ENCODE results near the gene MYO3A.
"Not testable (repeated sequence)": the region's sequence is repeated elsewhere in the genome, so short reads cannot be mapped to it uniquely, and the experiment has no call there.

The MYO3A gene

DNA sequence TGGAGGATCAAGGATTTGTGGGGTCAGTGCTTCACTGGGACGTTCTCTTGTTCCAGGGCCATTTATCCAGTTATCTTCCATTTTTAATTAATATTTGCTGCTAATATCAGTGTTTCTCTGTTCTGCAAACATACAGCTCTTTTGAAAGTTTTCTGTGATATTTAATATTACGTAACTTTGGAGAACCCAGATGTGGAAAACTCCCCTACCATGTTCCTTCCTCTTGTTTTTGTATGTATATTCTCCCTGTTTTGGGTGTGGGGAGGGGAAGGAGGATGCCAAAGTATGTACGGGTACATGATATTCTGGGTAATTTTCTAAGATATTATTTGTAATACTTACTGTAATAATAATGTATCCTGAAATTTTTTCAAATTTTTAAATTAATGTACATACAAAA is 55.9 kb downstream of the MYO3A start:
- no peak for DNase-seq

DNA sequence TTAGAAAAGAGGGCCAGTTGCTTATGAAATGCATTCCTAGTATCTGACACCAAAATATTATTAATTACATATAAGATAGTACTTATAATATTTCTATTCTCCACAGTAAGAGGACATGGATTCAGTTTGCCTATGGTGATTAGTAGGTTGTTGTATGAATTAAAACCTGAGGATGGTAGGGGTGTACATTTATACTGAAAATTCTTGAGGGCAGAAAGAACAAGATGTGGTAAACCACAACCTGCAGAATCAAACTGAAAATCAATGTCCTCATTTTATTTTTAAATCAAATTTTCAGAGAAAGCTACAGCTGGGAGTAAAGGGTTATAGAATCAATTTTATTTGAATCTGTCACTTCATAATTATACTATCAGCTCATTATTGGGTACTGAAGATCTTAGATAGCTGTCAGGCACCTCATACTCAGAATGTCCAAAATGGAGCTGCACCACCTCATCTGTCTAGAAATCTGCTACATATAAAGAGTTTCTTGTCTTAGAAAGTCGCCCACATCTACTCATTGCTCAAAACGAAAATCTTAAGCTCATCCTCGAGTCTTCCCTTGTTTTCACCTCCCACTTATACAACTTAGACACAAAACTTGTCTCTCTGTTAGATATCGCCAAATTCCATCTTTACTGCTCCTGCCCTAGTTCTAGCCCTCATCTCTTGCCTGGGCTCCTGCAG is 65.4 kb downstream of the MYO3A start:
- DNase-seq, result no peak

DNA sequence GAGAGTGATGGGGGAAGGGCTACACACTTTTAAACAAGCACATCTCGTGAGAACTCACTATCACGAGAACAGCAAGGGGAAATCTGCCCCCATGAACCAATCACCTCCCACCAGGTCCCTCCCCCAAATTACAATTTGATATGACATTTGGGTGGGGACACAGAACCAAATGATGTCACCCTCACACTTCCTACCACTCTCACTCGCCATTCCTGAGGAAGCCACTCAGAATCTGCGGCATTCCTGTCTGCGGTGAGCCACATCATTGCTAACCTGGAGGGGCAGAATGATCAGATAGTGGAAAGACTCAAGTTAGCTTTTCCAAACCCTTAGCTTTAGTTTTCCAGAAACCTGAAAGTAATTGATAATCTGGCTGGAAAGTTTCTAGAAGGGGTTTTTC is 66.9 kb downstream of the MYO3A start:
- DNase-seq, result no peak

DNA sequence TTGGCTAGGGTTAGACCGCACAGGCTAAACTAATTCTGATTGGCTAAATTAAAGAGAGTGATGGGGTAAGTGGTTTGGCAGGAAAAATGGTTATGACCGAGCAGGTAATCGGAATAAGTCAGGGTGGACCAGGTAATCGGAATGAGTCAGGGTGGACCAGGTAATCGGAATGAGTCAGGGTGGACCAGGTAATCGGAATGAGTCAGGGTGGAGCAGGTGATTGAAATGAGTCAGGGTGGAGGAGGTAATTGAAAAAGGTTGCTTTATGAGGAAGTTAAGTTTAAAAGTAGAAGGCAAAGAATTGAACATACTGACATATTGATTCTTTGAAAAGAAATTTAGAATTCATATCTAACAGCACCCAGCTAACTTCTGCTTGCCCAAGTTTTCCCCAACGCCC is 68.4 kb downstream of the MYO3A start:
- DNase-seq, result not testable (repeated sequence)

DNA sequence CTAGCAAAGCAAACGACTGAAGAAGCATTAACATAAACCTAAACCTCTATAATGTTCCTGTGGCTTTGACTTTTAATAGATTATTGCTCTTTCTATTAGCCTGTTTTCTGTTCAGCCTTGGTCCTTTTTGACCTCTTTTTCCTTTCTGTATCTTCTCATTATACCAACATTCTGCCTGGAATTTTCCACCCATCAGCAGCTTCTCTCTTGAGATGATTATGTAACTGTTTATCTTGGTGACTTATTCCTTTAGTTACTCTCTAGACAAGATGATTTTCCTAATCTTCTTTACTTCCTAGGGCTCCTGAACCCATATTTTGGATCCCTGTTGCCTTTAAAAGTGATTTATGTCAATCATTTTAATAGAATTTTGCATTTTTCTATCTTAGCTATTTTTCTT is 81.1 kb downstream of the MYO3A start:
- no peak for DNase-seq

DNA sequence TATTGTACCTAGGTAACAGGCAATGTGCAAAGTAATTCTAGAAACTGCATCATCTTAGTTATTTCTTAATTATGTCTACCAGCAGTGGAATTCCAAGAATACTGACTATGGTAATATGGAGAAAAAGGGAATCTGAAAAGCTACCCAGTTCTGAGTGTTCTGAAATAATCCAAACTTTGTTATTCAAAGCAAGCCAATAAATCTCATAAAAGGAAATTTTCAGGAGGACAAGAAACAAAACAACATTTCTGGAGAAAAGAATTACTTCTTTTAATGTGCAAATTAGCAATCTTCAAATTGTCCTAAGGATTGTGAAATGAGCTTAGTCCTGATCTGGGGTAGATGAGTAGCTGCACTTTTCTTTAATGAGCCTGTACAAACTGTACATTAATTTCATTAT is 88.8 kb downstream of the MYO3A start:
- DNase-seq, result no peak

DNA sequence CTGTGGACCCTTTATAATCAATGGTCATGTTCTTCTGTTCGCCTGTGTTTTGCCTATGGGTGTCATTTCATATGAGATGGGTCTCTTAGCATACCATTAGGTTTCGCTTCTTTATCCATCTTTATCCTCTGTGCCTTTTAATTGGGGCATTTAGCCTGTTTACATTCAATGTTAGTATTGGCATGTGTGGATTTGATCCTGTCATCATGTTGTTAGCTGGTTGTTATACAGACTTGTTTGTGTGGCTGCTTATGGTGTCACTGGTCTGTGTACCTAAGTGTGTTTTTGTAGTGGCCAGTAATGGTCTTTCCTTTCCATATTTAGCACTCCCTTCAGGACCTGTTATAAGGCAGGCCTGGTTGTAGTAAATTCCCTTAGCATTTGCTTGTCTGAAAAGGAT is 90.3 kb downstream of the MYO3A start:
- no peak for DNase-seq

DNA sequence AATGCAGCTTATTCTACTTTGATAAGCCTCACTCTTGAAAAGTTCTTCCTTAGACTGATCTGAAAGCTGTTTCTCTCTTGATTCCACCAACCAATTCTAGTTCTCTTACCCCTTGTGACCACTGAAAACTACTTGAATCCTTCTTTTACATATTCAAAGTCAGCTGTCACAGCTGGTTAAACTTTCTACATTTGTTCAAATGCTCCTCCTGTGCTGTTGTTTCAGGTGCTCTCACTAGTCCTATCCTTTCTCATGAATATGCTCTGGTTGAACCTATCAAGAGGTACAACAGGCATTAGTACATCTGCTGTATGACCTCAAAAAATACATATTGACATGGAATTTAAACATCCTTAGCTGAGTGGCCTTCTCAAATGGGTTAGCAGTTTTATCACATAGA is 91.5 kb downstream of the MYO3A start:
- DNase-seq, result no peak

DNA sequence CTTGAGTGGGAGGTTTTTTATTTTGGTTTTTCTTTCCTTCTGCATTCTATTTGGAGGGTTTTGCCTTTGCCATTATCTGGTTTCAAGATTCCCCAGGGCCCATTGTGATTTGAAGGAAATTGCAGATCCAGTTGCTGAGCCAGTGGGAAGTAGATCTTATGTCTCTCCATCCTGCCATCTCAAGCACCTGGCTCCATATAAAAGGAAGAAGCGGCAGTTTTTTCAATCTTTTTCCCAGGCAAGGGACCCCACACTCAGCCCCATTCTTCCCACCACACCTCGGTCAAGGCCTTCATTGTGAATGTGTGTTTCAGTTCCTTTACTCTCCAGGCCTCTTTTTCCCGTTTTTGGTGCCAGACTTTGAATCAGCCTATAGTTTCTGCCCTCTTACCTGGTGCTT is 95.8 kb downstream of the MYO3A start:
- DNase-seq, result no peak

DNA sequence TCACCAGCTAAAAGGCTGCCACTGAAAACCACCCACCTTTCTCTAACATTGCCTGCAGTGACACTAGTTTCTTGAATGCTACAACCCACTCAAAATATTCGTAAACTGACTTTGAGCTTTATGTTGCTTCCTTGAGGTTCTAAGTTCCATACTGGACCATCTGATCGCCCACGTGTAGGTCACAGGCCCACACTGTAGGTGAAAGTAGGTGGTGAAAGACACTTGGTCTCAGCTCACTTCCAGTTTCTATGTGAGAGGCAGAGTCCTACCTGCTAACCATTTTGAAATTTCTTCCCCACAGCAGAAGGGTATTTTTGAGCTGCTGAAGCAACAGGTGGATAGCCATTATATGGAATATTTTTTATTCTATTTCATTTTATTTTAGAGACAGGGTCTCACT is 97.3 kb downstream of the MYO3A start:
- DNase-seq, result no peak

DNA sequence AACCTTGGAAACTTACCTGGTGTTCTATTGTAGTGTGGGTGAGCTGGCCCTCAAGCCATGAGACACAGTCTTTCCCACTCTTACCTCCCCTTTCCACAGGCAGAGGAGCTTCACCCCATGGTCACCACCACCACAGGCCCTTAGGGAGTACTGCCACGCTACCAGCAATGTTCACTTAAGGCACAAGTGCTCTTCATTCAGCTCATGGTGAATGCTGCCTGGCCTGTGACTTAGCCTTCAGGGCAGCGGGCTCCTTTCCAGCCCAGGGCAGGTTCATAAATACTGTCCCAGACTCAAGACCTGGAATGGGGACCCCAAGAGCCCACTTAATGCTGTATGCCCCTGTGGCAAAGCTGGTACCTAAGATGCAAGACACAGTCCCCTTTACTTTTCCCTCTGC is 109.4 kb downstream of the MYO3A start:
- no peak for DNase-seq

DNA sequence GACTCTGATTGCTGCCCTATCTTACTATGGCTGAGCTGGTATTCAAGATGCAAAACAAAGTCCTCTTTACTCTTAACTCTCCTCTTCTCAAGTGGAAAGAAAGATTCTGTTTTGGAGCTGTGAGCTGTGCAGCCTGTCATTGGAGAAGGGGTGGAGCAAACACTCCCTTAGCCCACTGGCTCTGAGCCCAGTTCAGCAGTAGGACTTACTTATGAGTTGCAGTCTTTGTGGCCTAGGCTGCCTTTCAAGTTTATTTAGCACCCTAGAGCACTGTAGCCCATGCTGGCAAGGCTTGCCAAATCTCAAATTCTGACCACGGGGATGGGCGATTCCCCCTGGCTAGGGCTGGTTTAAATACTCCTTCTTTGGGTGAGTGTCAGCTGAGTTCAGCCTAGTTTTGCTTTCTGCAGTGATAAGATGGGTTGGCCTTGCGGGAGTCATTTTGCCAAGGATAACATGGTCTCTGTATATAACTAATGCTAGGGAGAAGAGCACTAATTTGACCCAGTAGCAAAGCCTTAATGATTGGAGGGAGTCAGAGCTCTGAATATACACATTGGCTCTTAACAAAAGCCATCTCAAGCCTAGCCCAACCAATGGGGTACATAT is 110.2 kb downstream of the MYO3A start:
- DNase-seq, result peak; percentile 53

DNA sequence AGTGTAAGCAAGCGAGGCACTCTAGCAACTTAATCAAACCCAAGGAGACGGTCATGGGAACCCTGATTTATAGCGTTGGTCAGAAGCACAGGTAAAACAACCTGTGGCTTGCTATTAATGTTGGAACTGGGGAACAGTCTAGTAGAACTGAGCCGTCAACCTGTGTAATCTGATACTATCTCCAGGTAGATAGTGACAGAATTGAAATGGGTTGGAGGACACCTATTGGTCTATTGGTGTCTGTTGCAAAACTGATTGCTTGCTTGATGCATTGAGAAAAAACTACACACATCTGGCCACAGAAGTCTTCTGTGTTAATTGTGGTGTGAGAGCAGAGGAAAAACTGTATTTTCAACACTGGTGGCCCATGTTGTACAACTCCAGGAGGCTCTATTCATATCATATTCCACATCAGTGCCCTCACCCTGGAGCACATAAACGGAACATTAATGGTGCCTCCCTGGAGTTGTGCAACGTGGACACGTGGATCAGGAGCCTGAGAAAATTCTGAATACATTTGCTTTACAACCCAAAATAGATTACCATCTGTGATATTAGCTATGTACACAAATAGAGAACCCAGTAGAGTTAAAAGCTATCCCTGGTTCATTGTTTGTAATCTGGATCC is 112.2 kb downstream of the MYO3A start:
- no peak for DNase-seq

DNA sequence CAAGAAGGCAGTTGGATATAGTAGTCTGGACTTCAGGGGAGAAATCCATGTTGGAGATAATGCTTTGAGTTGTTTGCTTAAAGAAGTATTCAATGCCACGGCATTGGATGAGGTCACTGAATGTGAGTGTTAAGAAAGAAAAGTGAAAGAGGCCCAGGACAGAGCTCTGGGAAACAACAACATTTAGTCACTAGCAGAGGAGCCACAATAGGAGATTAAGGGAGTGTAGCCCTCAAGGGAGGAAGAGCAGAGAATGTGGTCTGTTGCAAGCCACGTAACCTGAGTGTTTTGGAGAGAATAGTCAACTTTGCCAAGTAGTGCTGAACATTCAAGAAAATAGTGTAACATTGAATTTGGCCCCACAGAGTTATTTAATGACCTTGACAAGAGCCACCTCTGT is 114.7 kb downstream of the MYO3A start:
- DNase-seq, result peak; percentile 8

DNA sequence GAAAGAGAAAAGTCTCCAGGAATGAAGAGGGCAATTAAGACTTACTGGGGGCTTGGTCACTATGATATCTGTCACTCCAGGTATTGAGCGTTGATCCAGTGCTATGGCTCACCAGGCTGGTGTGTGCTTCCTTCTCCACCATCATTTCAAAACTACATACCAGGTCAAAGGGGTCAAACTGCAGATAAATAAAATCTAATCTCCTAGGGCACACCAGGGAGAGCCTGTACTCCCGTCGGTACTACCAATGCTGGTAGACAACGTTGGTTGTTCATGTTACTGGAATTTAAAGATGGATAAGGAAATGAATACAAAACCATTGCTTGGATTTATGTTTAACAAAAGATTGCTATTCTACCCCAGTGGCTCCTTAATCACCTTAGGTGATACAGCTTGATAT is 118.3 kb downstream of the MYO3A start:
- no peak for DNase-seq

DNA sequence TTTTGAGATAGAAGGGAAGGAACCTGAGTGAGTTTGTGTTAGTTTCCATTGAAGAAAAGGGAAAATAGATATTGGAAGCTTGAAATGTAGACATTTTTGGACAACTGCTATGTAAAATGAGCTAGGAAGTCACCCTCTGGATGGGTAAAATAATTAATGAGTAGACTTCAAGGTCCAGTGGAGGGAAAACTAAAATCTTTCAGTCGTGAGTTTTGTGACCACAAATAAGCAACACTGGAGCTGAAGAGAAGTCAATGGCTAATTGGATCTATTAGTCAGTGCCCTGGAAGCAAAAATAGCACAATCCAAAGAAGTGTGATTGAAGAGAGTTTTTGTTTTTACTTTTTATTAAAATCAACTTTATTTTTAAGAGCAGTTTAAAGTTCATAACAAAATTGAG is 123.4 kb downstream of the MYO3A start:
- no peak for DNase-seq

DNA sequence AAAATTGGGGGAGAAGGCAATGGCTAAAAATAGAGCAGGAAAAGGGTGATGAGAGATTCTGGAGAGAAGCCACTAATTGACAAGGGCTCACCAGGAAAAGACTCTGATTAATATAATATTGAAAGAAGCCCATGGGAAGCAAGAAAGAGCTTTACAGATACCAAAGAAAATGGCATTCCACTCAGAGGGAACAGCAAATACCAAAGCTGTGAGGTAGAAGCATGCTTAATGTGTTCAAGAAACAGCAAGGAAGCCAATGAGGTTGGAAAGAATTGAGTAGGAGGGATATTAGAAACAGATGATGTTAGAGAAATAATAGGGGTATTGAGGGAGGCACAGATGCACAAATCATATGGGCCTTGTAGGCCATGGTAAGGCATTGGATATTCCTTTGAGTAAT is 130.1 kb downstream of the MYO3A start:
- no peak for DNase-seq

DNA sequence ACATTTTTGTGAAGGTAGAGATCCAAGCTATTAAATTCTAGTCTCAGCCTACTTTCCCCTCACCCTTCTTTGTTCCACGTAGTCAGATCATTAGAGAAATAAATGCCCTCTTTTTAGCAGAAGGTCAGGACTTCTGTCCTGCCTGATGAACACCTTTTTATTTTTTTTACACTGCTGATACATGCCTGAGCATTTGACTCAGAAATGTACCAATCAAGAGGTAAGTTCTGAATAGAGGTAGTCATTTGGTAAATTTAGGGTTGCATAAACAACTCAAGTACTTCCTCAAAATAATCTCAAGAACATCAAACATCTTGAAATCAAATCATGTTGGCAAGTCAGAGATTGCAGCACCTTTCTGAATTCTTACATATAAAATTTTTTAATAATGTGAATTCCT is 133.7 kb downstream of the MYO3A start:
- no peak for DNase-seq

DNA sequence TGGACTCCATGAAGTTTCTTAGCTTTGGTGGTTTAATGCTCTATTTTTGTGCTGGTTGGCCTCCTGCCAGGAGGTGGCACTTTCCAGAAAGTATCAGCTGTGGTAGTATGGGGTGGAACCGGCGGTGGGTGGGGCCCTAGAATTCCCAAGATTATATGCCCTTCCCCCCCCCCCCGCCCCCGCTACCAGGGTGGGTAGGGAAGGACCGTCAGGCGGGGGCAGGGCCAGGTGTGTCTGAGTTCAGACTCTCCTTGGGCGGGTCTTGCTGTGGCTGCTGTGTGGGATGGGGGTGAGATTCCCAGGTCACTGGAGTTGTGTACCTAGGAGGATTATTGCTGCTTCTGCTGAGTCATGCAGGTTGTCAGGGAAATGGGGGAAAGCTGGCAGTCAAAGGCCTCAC is 146.9 kb downstream of the MYO3A start:
- DNase-seq, result not testable (repeated sequence)

DNA sequence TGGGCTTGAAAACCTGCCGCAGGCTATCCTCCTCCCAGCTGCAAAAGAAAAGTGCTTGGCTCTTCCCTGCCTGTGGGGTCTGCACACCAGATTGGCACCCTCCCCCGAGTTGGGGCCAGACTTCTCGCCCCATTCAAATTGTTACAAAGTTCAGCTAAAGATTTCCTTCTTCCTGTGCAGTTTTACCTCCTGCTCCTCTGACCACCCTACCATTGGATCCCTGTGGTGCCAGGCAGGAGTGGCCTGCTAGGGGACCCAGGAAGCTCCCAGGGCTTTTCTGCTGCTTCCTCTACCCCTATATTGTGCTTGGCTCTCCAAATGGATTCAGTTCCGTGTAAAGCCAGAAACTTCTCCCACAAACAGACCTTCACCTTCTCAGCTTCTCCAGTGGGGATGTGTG is 147.4 kb downstream of the MYO3A start:
- DNase-seq, result no peak

DNA sequence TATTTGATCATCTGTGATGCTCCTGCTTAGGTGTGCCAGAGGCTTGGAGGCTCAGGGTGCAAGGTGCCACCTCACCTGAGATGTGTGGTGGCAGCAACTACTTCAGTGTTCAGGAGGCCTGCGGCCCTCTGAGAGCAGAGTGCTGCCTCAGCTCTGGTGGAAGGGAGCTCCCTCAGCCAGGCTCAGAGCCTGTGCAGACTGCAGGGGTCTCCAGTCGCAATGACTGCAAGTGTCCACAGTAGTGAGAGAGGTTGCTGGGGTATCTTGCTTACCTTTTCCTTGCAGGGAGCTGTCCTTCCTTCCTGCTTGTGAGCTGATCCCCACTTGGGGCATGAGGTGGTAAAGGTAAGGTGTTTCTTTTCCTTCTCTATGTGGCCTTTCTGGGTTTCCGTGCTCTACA is 151.5 kb downstream of the MYO3A start:
- no peak for DNase-seq

DNA sequence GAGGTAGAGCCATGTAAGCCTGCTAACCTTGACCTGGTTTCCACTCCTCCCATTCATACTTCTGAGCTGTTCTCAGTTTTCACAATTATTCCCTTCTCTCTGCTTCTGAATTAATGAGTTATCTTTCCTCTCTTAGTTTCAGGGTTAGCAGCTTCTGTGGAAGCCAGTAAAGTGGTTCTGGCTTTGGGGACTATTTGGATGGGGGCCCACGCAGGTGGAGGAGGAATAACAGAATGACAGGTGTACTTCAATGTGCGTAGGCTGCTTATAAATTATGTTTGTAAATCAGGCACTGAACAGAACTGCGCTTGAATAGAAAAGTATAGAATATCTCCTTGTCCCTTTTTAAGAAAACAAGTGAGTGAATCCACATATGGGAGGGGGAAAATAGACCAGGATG is 153.6 kb downstream of the MYO3A start:
- no peak for DNase-seq

DNA sequence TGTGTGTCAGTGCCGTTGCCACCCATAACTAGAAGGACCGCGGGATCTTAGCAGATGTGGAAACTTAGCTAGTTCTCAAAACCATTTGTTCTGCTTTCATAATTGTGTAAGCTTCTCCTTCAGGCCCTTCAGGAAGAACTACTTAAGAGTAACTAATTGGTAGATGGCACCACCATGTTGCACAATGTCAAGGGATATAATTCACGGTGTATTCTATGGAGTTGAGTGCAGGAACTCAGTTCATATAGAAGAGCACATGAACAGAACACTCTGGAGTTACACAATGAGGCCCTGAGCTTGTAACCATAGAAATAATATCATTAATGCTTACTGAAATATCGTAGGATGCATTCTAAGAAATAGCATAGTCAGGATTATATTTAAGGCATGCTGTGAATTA is 156.0 kb downstream of the MYO3A start:
- DNase-seq, result no peak

DNA sequence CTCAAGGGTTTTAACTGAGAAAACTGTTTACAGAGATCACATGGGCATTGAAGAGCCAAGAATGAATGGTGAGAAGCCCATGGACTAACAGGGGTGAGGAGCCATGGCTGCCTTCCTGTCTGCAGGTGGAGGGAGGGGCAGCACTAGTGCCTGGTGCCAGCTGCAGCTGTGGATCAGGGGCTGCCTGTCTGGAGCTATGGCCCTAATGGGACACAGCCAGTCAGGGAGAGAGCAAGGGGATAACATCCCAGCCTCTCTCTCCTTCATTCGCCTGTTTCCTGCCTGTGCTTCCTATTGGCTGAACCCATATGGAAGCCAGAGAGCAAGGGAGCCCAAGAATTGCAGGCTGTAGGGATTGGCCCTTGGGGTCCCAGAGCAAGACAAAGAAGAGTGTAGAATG is 156.7 kb downstream of the MYO3A start:
- no peak for DNase-seq

DNA sequence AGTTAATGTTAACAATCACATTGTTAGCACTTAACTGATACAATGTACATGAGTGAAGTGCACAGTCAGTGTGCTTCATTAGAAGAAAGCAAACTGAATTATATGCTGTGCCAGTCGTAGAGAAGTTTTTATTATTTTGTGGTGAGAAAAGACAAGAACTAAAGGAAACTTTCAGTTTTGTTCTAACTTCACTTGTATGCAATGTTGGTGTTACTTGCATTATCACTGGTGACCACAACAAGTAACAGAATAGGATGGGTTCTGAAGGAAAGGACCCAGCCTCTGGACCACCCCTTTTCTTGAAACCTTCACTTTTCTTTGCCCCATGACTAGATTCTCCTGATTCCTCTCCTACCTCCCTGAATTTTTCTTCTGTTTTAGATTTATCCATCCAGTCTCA is 159.2 kb downstream of the MYO3A start:
- no peak for DNase-seq
